ENCODE measurements around the gene TMEM131. TPM values are rescaled to one million over a fixed set of nuclear protein-coding genes. Genes with fewer than 3 reads are reported as not detected.
"Not testable (repeated sequence)": the region's sequence is repeated elsewhere in the genome, so short reads cannot be mapped to it uniquely, and the experiment has no call there.

TMEM131 gene
- total and polyA plus RNA-seq, 7 experiments from 2014 or later, result 10.6 to 46.4 (median 40.5) TPM

DNA sequence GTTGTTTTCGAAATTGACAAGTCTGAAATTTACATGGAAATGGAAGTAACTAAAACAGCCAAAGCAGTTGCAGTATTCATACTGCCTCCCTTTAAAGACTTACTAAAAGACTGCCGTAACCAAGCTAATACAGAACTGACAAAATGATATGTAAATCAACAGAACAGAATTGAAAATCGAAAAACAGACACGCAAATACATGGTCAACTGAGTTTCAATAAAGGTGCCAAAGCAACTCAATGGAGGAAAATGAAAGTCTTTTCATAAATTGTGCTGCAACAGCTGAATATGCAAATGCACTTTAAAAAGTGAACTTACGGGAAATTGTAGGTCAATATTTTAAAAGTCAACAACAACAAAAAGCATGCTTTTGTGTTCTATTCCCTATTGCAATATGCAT lies 34.2 kb downstream of the TMEM131 start:
- Mint-ChIP-seq H3K4me1 (peaks cover 39 to 85% (median 79%) of the 10 kb centered on the region in 7 donors), H3K36me3 (peaks cover 0 to 16% (median 3%) of the 10 kb centered on the region in 5 donors), H3K9me3 (peaks cover 0 to 9% (median 0%) of the 10 kb centered on the region in 11 donors), H3K4me3 (no peak overlapping the region), H3K27ac (peak overlapping the region in 1 of 9 donors; percentile 12), H3K27me3 (no peaks in the 10 kb centered on the region)
- no peak overlapping the region for H3K27ac ChIP-seq (ENCODE audit: low read depth, low read length)
- ChIA-PET CTCF (no interaction called here), POLR2A (no interaction called here)
- intact Hi-C loops (cut with micrococcal nuclease), result no loop called here
- H3K27me3 ChIP-seq (ENCODE audit: control insufficient read depth in 2 of 2, insufficient read depth in 2 of 2, low read length in 2 of 2), result no peaks in the 10 kb centered on the region
- peaks cover 0 to 4% of the 10 kb centered on the region in 2 donors for H3K4me1 ChIP-seq (ENCODE audit: control insufficient read depth in 2 of 2, insufficient read depth in 2 of 2, low read length in 2 of 2)
- H3K4me3 ChIP-seq (ENCODE audit: low read length), result no peak overlapping the region
- H3K36me3 ChIP-seq (ENCODE audit: control insufficient read depth in 2 of 3, insufficient read depth in 3 of 3, low read length in 3 of 3), result no peaks in the 10 kb centered on the region
- no peaks in the 10 kb centered on the region for H3K9me3 ChIP-seq (ENCODE audit: control insufficient read depth in 2 of 3, low read length in 3 of 3)
- no peak for ATAC-seq
- DNase-seq, result no peak

DNA sequence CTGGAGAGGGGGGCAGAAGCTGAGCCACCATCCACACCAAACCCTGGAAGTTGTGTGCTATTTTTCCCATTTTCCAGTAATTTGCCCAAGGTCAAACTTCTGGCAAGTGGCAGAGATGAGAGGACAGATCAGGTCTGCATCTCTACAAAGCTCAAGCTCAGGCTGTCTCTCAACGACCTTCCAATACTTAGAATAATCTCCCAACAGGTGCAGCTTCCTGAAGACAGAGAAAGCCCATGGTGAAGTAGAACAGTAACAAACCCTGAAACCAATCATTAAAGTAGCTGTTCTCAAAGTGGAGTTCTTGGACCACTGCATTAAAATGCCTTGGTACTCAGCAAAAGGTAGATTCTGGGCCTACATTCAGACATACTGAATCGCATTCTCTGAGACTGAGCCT lies 37.6 kb downstream of the TMEM131 start:
- ChIA-PET CTCF (interaction anchor here (0.6 kb wide), 1 partner anchor 1177 kb away, joined by 4 read pairs; no protein-coding TSS in a partner anchor), POLR2A (interaction anchor here (0.7 kb wide), 2 partner anchors 244 to 1120 kb away, joined by 3 read pairs; no protein-coding TSS in a partner anchor)
- no peak overlapping the region for H3K27ac ChIP-seq (ENCODE audit: low read depth, low read length)
- intact Hi-C loops (cut with micrococcal nuclease), result no loop called here
- DNase-seq (no peak), ATAC-seq (no peak)
- no peaks in the 10 kb centered on the region for H3K4me1 ChIP-seq (ENCODE audit: control insufficient read depth in 2 of 2, insufficient read depth in 2 of 2, low read length in 2 of 2)
- Mint-ChIP-seq H3K4me1 (peaks cover 40 to 92% (median 82%) of the 10 kb centered on the region in 7 donors), H3K27ac (peak overlapping the region in 6 of 9 donors; percentile 9 to 71 (median 48)), H3K36me3 (peaks cover 0 to 16% (median 3%) of the 10 kb centered on the region in 5 donors), H3K27me3 (no peaks in the 10 kb centered on the region), H3K4me3 (peak overlapping the region in 8 of 10 donors; percentile 16 to 77 (median 52)), H3K9me3 (peaks cover 0 to 2% (median 0%) of the 10 kb centered on the region in 11 donors)
- no peaks in the 10 kb centered on the region for H3K36me3 ChIP-seq (ENCODE audit: control insufficient read depth in 2 of 3, insufficient read depth in 3 of 3, low read length in 3 of 3)
- no peaks in the 10 kb centered on the region for H3K9me3 ChIP-seq (ENCODE audit: control insufficient read depth in 2 of 3, low read length in 3 of 3)
- no peaks in the 10 kb centered on the region for H3K27me3 ChIP-seq (ENCODE audit: control insufficient read depth in 2 of 2, insufficient read depth in 2 of 2, low read length in 2 of 2)
- H3K4me3 ChIP-seq (ENCODE audit: low read length), result no peak overlapping the region

DNA sequence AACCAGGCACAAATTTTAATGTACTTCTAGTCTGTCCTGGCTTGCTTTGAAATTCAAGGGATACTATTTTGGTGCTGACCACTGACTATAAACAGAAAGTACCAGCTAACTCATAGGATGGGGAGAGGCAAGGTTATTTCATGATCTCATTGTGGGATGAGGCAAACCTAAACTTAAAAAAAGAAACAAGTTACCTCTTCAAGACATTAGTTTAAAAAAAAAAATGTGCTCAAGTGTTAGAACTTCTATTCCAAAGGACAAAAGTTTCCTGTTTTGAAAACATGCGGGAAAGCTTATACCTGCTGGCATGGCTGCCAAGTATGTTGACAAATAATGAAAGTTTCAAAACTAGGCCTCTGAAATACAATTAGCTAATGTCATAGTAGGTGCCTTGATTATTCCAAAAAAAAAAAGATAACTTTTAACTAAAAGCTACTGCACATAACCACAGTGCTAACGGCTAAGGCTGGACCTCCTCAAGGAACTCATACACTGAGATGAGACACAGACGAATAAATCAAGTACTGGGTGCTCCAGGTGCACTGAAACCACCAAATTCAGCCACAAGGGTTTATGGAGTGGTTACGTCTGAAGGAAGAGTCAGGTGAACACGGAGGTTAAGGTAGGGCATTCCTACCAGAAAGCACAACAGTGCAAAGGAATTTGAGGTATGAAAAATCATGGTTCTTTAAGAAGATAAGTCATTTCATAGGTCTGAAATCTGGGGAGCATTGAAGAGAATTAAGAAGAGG lies 38.1 kb downstream of the TMEM131 start:
- no peaks in the 10 kb centered on the region for H3K4me1 ChIP-seq (ENCODE audit: control insufficient read depth in 2 of 2, insufficient read depth in 2 of 2, low read length in 2 of 2)
- peak overlapping the region in 9 of 10 donors; percentile 16 to 77 (median 51) for H3K4me3 Mint-ChIP-seq
- ChIA-PET POLR2A (interaction anchor here (0.7 kb wide), 2 partner anchors 243 to 1120 kb away, joined by 3 read pairs; no protein-coding TSS in a partner anchor), CTCF (interaction anchor here (0.6 kb wide), 1 partner anchor 1177 kb away, joined by 4 read pairs; no protein-coding TSS in a partner anchor)
- ATAC-seq (peak; percentile 29), DNase-seq (peak in 1 of 9 donors; percentile 5)
- no peak overlapping the region for H3K27ac ChIP-seq (ENCODE audit: low read depth, low read length)
- peaks cover 36 to 90% (median 82%) of the 10 kb centered on the region in 7 donors for H3K4me1 Mint-ChIP-seq
- peak overlapping the region in 6 of 9 donors; percentile 9 to 71 (median 48) for H3K27ac Mint-ChIP-seq
- no peaks in the 10 kb centered on the region for H3K9me3 ChIP-seq (ENCODE audit: control insufficient read depth in 2 of 3, low read length in 3 of 3)
- no peak overlapping the region for H3K4me3 ChIP-seq (ENCODE audit: low read length)
- peaks cover 0 to 15% (median 3%) of the 10 kb centered on the region in 5 donors for H3K36me3 Mint-ChIP-seq
- H3K36me3 ChIP-seq (ENCODE audit: control insufficient read depth in 2 of 3, insufficient read depth in 3 of 3, low read length in 3 of 3), result no peaks in the 10 kb centered on the region
- no peaks in the 10 kb centered on the region for H3K27me3 ChIP-seq (ENCODE audit: control insufficient read depth in 2 of 2, insufficient read depth in 2 of 2, low read length in 2 of 2)
- peaks cover 0 to 1% (median 0%) of the 10 kb centered on the region in 11 donors for H3K9me3 Mint-ChIP-seq
- intact Hi-C loops (cut with micrococcal nuclease), result no loop called here
- no peaks in the 10 kb centered on the region for H3K27me3 Mint-ChIP-seq

DNA sequence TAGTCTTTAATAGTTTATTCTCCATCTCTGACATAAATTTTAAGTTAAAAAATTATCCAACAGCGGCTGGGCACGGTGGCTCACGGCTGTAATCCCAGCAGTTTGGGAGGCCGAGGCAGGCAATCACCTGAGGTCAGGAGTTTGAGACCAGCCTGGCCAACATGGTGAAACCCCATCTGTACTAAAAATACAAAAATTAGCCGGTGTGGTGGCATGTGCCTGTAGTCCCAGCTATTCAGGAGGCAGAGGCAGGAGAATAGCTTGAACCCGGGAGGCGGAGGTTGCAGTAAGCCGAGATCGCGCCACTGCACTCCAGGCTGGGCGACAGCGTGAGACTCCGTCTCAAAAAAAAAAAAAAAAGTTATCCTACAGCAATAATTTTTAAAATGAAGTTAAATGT lies 39.0 kb downstream of the TMEM131 start:
- H3K36me3 ChIP-seq (ENCODE audit: control insufficient read depth in 2 of 3, insufficient read depth in 3 of 3, low read length in 3 of 3); H3K4me3 Mint-ChIP-seq; POLR2A ChIA-PET; H3K9me3 ChIP-seq (ENCODE audit: control insufficient read depth in 2 of 3, low read length in 3 of 3); H3K27me3 ChIP-seq (ENCODE audit: control insufficient read depth in 2 of 2, insufficient read depth in 2 of 2, low read length in 2 of 2); H3K4me1 ChIP-seq (ENCODE audit: control insufficient read depth in 2 of 2, insufficient read depth in 2 of 2, low read length in 2 of 2); ATAC-seq; H3K4me3 ChIP-seq (ENCODE audit: low read length); H3K27me3 Mint-ChIP-seq; H3K9me3 Mint-ChIP-seq; CTCF ChIA-PET; DNase-seq; intact Hi-C loops (cut with micrococcal nuclease); H3K27ac ChIP-seq (ENCODE audit: low read depth, low read length); H3K27ac Mint-ChIP-seq: not testable (repeated sequence)
- Mint-ChIP-seq H3K36me3 (peaks cover 0 to 12% (median 3%) of the 10 kb centered on the region in 5 donors), H3K4me1 (peaks cover 39 to 91% (median 85%) of the 10 kb centered on the region in 7 donors)

DNA sequence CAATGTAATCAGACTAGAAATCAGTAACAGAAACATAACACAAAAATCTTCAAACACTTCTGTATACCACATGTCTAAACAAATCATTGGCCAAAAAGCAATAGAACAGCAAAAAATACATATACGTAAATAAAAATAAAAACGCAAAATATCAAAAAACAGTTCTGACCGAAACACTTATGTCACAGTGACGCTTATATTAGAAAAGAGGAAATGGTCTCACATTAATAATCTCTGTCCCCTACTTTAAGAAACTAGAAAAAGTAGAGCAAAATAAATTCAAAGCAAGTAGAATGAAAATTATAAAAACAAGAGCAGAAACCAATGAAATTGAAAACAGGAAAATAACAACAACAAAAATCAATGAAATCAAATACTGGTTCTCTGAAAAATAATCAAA lies 41.9 kb downstream of the TMEM131 start:
- Mint-ChIP-seq H3K9me3 (peaks cover 0 to 7% (median 0%) of the 10 kb centered on the region in 11 donors), H3K4me1 (peaks cover 41 to 90% (median 84%) of the 10 kb centered on the region in 7 donors), H3K27me3 (no peaks in the 10 kb centered on the region), H3K36me3 (peaks cover 4 to 20% (median 9%) of the 10 kb centered on the region in 5 donors), H3K27ac (no peak overlapping the region), H3K4me3 (peak overlapping the region in 7 of 10 donors; percentile 22 to 54 (median 33))
- Histone ChIP-seq H3K4me1 (ENCODE audit: control insufficient read depth in 2 of 2, insufficient read depth in 2 of 2, low read length in 2 of 2) (peaks cover 4 to 7% of the 10 kb centered on the region in 2 donors), H3K9me3 (ENCODE audit: control insufficient read depth in 2 of 3, low read length in 3 of 3) (no peaks in the 10 kb centered on the region), H3K27me3 (ENCODE audit: control insufficient read depth in 2 of 2, insufficient read depth in 2 of 2, low read length in 2 of 2) (no peaks in the 10 kb centered on the region), H3K36me3 (ENCODE audit: control insufficient read depth in 2 of 3, insufficient read depth in 3 of 3, low read length in 3 of 3) (no peaks in the 10 kb centered on the region), H3K27ac (ENCODE audit: low read depth, low read length) (no peak overlapping the region), H3K4me3 (ENCODE audit: low read length) (no peak overlapping the region)
- DNase-seq (no peak), ATAC-seq (no peak)
- ChIA-PET CTCF (no interaction called here), POLR2A (no interaction called here)
- intact Hi-C loops (cut with micrococcal nuclease), result loop anchor here in 1 of 2 donors (5.0 kb wide), 1 partner anchor 38 kb away; no protein-coding TSS in a partner anchor

DNA sequence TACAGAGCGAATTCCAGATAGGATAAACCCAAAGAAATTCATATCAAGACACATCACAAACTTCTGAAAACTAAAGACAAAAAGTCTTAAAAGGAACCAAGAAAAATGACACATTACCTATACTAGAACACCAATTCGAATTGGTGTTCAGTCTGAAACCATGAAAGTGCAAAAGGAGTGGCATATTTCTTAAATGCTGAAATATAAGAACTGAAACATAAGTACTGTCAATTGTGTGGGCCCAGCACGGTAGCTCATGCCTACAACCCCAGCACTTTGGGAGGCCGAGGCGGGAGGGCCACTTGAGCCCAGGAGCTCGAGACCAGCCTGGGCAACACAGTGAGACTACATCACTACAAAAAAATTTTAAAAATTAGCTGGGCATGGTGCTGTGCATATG lies 43.4 kb downstream of the TMEM131 start:
- Histone ChIP-seq H3K36me3 (ENCODE audit: control insufficient read depth in 2 of 3, insufficient read depth in 3 of 3, low read length in 3 of 3) (no peaks in the 10 kb centered on the region), H3K9me3 (ENCODE audit: control insufficient read depth in 2 of 3, low read length in 3 of 3) (no peaks in the 10 kb centered on the region), H3K27ac (ENCODE audit: low read depth, low read length) (no peak overlapping the region), H3K4me1 (ENCODE audit: control insufficient read depth in 2 of 2, insufficient read depth in 2 of 2, low read length in 2 of 2) (peaks cover 4 to 7% of the 10 kb centered on the region in 2 donors), H3K27me3 (ENCODE audit: control insufficient read depth in 2 of 2, insufficient read depth in 2 of 2, low read length in 2 of 2) (no peaks in the 10 kb centered on the region), H3K4me3 (ENCODE audit: low read length) (no peak overlapping the region)
- POLR2A ChIA-PET, result no interaction called here
- peak overlapping the region in 1 of 10 donors; percentile 46 for H3K4me3 Mint-ChIP-seq
- peaks cover 4 to 31% (median 14%) of the 10 kb centered on the region in 5 donors for H3K36me3 Mint-ChIP-seq
- intact Hi-C loops (cut with micrococcal nuclease), result loop anchor here in 1 of 2 donors (5.0 kb wide), 1 partner anchor 40 kb away; no protein-coding TSS in a partner anchor
- no peaks in the 10 kb centered on the region for H3K27me3 Mint-ChIP-seq
- peaks cover 0 to 8% (median 0%) of the 10 kb centered on the region in 11 donors for H3K9me3 Mint-ChIP-seq
- H3K27ac Mint-ChIP-seq, result no peak overlapping the region
- CTCF ChIA-PET, result no interaction called here
- ATAC-seq, result no peak
- DNase-seq, result no peak
- peaks cover 26 to 87% (median 80%) of the 10 kb centered on the region in 7 donors for H3K4me1 Mint-ChIP-seq

Data from naive thymus-derived CD4-positive, alpha-beta T cell (primary cell).